HG02870 (cell line): ENCODE data around the gene ZNF746.
"Not testable (repeated sequence)": the region's sequence is repeated elsewhere in the genome, so short reads cannot be mapped to it uniquely, and the experiment has no call there.

Source experiments
- ATAC-seq: cut with Tn5 transposase; IDR thresholded peaks from one replicate; pipeline ENCODE4 v1.9.1; 2021; ENCODE audit warnings: mild to moderate bottlenecking, moderate library complexity; ENCODE audit not compliant: unreplicated experiment

The ZNF746 gene

GRCh38 chr7:149459540-149460452 lies 37.8 kb downstream of the ZNF746 start:
- peak; percentile 31 for ATAC-seq

- no peak for ATAC-seq
Observed at GRCh38 chr7:149459201-149459539, 38.4 kb downstream of the ZNF746 start.

- ATAC-seq: no peak
Observed at GRCh38 chr7:149458235-149458634, 39.4 kb downstream of the ZNF746 start.

- ATAC-seq: no peak
Observed at GRCh38 chr7:149457766-149458165, 39.8 kb downstream of the ZNF746 start.

DNA sequence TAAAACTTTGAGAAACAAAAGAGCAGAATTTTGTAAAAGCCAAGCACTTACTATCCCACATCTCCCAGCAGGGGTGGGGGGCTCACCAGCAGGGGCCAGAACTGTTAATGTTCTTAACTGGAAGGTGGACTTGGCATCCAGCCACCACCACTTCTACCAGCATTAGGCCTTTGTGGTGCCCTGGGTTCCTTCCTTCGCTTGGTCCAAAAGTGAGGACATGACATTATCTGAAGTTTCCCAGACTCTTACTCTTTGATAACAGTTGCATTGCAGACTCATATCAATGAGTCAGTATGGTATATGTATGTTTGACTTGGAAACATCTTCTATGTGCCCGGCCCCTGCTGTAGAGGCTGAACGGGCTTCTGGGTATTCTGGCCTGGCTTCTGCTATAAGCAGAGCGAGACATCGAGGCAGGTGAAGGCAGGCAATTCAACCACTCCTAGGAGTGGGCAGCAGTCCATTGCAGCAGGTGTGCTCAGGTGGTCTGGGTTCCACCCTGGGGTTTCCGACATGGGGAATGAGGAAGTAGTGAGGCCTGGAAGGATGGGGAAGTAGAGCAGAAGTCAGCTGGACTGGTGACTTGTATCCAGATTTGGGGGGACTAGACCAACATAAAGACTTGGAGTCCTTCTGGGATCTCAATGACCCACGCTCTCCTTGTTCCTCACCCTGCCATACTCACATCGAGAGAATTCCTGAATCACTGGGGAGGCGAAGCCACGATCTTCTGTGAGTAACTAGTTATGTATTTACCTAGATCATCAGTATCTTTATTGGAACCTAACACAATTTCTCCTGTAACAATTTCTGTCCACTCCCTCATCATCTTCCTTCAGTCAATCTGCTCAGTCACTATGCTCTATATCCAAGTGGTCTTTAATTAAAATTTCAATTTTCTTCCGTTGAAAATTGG lies 40.8 kb downstream of the ZNF746 start:
- no peak for ATAC-seq

DNA sequence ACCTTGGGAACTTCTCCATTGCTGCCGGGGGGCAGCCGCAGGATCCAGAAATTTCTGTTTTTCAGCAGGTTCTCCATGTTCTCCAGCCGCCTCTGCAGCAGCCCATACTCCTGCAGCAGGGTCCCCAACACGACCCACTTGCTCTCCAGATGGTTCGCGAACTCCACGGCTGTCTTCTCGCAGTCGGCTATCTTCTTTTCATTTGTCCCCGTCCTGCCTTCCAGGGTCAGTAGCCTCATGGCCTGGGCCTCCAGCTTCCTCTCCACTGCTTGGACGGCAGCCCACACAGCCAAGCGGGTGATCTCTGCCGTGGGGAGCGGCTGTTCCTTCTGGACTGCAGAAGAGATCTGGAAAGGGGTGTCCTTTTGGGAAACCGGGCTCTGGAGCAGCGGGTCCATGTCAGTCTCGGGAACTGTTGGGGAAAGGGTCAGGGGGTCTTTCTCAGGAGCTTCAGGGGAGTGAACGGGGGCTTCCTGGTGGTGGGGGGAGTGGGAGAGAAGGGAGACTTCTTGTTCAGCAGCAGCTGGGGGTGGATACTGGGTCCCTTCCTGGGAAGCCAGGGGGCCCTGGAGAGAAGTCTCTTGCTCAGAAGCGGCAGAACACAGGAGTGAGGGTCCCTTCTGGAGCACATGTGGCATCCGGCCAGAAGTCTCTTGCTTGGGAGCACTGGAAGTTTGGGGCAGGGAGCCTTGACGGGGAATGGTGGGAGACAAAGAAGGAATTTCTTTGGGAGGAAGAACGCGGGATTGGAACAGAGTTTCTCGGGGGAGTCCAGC lies 42.2 kb downstream of the ZNF746 start:
- ATAC-seq: no peak

- ATAC-seq: no peak
Observed at GRCh38 chr7:149454750-149455149, 42.9 kb downstream of the ZNF746 start.

- ATAC-seq: no peak
Observed at GRCh38 chr7:149454006-149454405, 43.6 kb downstream of the ZNF746 start.

- ATAC-seq: no peak
Observed at GRCh38 chr7:149450821-149451220, 46.8 kb downstream of the ZNF746 start.

DNA sequence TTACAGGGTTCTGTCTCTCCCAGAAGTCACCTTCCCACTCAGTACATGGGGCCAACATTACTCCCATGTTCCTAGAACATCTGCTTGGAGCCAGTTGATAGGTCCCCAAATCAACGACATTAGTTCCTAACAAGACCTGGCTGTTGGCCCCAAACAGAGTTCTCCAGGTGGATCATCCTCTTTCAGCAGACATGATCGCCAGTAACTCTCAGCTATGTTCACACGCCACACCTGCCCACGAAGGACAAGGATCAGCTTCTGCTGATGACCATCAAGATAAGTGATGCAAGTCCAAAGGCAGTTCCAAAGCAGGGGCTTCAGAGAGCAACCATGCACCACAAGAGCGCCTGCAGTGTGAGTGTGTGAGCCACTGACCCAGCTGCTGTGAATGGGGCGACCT lies 47.7 kb downstream of the ZNF746 start:
- ATAC-seq: no peak

DNA sequence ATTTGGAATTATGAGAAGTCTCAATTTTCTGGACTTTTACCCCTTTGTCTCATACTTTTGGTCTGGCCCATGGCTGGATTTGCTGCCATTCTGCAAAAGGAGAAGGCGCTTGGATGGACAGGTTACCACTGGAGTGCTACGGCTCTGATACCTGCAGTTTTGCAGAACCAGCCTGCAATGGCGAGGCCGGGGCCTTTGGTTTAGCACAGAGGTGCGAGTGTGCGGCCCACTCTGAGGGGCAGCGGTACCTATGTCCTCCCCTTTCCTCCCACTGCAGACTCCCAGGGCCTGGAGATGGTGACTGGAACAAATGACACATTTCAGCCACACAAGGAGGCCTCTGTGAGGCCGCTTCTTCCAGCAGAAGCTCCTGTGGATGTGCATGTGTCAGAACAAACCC lies 48.6 kb downstream of the ZNF746 start:
- ATAC-seq: no peak

GRCh38 chr7:149446026-149446425 lies 51.6 kb downstream of the ZNF746 start:
- ATAC-seq: not testable (repeated sequence)

GRCh38 chr7:149444287-149444686 lies 53.3 kb downstream of the ZNF746 start:
- ATAC-seq: no peak

DNA sequence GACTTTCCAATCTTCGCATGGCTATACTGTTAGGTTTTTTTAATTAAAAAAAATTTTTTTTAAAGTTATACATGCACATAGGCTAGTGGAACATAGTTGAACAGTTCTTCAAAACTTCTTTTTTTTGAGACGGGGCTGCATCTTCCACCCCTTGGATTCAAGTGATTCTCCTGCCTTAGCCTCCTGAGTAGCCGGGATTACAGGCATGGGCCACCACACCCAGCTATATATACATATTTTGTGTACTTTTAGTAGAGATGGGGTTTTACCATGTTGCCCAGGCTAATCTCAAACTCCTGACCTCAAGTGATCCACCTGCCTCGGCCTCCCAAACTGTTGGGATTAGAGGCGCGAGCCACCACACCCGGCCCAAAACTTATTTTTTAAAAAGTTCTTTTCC lies 54.1 kb downstream of the ZNF746 start:
- ATAC-seq: no peak

GRCh38 chr7:149442924-149443323 lies 54.7 kb downstream of the ZNF746 start:
- no peak for ATAC-seq

- ATAC-seq: no peak
Observed at GRCh38 chr7:149440222-149440621, 57.4 kb downstream of the ZNF746 start.

GRCh38 chr7:149436358-149436757 lies 61.3 kb downstream of the ZNF746 start:
- no peak for ATAC-seq

- no peak for ATAC-seq
Observed at GRCh38 chr7:149433124-149433523, 64.5 kb downstream of the ZNF746 start.

DNA sequence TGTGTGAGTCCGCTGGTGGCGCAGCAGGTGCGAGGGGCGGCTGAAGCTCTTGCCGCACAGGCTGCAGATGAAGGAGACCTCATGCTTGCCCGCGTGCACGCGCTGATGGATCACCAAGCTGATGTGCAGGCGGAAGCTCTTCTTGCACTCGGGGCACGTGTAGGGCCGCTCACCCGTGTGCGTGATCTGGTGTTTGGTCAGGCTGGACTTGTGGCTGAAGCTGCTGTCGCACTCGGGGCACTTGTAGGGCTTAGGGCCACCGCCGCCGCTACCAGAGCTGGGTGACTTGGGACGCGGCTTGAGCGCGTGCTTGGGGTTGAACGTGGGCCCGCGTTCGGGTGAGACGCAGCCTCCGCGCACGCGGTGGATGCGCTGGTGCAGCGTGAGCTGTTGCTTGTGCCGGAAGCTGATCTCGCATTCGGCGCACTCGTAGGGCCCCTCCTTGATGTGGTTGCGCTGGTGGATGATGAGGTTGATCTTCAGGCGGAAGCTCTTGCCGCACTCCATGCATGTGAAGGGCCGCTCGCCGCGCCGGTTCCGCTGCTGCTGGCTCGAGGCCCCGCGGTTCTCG lies 65.4 kb downstream of the ZNF746 start:
- no peak for ATAC-seq

- ATAC-seq: no peak
Observed at GRCh38 chr7:149431486-149432120, 66.0 kb downstream of the ZNF746 start.
